ENCODE data around the gene ZNF391.
"Not testable (repeated sequence)": the region's sequence is repeated elsewhere in the genome, so short reads cannot be mapped to it uniquely, and the experiment has no call there.

ZNF391 gene

DNA sequence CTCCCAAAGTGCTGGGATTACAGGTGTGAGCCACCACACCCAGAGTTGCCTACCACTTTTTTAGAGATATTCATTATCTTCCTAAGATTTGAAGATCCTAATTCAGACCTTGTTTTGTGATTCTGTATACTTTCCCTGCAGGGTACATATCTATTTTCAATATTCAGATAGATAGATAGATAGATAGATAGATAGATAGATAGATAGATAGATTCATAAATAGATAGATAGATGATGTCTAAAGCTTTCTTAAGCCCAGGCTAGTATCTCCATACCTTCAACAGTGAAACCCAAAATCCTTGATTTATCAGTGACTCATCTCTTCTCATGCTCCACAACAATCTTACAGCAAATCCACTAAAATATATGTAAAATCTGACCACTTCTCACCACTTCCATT lies 30.8 kb downstream of the ZNF391 start:
- DNase-seq (ENCODE audit: low read depth, low spot score): no peak
- H3K27ac ChIP-seq: no peak overlapping the region

DNA sequence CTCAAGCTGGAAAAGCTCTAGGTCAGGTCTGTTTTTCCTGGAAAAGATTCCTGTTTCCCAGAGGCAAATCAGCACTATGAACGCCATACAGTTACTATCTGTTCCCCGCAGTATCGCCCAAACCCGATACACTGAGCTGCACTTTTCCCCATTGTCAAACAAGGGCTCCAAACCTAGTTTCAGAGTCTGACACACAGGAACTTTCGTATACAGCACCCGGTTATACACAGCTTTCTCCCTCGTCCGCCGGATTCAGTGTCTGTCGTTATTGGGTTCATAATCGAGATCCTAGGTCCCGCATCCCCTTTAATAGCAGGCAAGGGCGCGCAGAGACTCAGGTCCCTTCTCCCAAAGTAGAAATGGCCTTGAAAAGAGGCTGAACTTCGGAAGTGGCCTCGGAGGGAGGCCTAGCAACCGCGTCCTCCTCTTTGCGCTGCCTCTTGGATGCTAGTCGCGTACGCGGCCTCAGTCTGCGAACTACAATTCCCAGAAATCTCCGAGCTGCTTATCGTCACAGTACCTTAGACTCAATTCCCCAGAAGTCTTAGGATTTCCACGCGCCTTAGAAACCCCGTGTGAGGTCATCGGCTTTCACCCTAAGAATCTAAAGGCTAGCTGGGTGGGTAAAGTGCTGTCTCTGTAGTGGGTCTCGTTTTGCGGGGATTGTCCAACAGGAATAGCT lies 34.2 kb downstream of the ZNF391 start:
- no peak for DNase-seq (ENCODE audit: low read depth, low spot score)
- H3K27ac ChIP-seq: no peak overlapping the region

GRCh38 chr6:27424851-27425250 lies 36.3 kb downstream of the ZNF391 start:
- not testable (repeated sequence) for DNase-seq (ENCODE audit: low read depth, low spot score); H3K27ac ChIP-seq

- no peak for DNase-seq (ENCODE audit: low read depth, low spot score)
- H3K27ac ChIP-seq: no peak overlapping the region
Measured at GRCh38 chr6:27426045-27426620, 37.6 kb downstream of the ZNF391 start.

- no peak overlapping the region for H3K27ac ChIP-seq
- no peak for DNase-seq (ENCODE audit: low read depth, low spot score)
Measured at GRCh38 chr6:27428502-27428901, 39.9 kb downstream of the ZNF391 start.

GRCh38 chr6:27428966-27429365 lies 40.4 kb downstream of the ZNF391 start:
- no peak overlapping the region for H3K27ac ChIP-seq
- DNase-seq (ENCODE audit: low read depth, low spot score): no peak

DNA sequence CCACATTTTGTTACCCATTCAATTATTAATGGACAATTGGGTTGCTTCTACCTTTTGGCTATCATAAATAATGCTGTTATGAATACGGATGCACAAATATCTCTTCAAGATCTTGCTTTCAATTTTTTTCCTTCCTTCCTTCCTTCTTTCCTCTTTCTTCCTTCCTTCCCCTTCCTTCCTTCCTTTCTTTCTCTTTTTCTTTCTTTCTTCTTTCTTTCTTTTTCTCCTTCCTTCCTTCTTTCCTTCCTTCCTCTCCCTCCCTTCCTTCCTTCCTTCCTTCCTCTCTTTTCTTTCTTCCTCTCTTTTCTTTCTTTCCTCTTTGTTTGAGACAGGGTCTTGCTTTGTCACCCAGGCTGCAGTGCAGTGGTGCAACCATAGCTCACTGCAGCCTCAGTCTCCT lies 45.2 kb downstream of the ZNF391 start:
- no peak overlapping the region for H3K27ac ChIP-seq
- DNase-seq (ENCODE audit: low read depth, low spot score): no peak

GRCh38 chr6:27439371-27439770 lies 50.8 kb downstream of the ZNF391 start:
- no peak overlapping the region for H3K27ac ChIP-seq
- no peak for DNase-seq (ENCODE audit: low read depth, low spot score)

DNA sequence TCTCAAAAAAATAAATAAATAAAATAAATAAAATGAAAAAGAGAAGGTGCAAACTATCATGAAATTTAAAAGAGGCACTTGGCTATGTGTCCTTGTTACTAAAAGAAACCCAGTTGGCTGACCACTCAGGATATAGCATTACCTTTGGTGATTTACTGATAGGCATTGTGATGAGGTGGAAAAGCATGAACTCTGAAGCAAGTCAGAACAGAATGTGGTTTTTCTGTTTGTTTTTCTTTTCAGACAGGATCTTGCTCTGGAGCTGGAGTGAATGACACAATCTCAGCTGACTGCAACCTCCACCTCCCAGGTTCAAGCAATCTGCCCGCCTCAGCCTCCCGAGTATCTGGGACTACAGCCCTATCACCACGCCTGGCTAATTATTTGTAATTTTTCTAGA lies 52.4 kb downstream of the ZNF391 start:
- H3K27ac ChIP-seq: peak overlapping the region; percentile 47
- DNase-seq (ENCODE audit: low read depth, low spot score): peak; percentile 80

DNA sequence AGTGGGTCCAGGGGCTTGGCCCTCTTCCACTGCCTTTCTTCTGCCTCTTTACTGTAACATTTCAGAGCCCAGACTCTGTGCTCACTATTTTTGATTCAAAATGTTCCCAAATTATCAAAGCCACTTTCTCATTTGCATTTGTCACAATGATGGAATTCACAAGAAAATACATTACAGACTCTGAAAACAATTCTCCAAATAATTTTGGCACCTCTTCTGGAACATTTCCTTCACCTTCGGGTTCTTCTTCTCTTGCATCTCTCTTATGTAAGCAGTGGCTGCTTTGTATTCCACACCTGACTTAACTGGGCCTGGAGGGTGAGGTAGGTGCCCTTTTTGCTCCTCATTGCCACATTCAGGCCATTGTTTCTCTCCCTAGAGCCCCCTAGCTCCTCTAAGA lies 54.4 kb downstream of the ZNF391 start:
- no peak for DNase-seq (ENCODE audit: low read depth, low spot score)
- no peak overlapping the region for H3K27ac ChIP-seq

DNA sequence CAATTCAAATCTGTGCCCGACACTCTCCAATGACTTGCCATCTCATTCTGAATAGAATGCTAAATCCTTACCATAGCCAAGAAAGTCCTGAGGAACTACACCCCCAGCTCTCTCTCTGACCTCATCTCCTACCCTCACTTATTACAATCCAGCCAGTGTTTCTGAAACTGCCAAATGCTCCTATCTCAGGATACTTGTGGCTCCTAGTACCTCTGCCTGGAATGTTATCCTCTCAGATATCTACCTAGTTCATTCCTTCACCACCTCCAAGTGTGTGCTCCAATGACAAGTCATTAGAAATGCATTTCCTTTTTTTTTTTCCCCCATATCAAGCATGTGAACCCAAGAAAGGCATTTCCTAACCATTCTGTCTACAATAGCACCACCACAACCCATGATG lies 59.9 kb downstream of the ZNF391 start:
- H3K27ac ChIP-seq: no peak overlapping the region
- DNase-seq (ENCODE audit: low read depth, low spot score): no peak

GRCh38 chr6:27451660-27452390 lies 63.3 kb downstream of the ZNF391 start:
- H3K27ac ChIP-seq: no peak overlapping the region
- DNase-seq (ENCODE audit: low read depth, low spot score): no peak

GRCh38 chr6:27452496-27452897 lies 63.9 kb downstream of the ZNF391 start:
- no peak overlapping the region for H3K27ac ChIP-seq
- no peak for DNase-seq (ENCODE audit: low read depth, low spot score)

Data from epithelial cell of prostate (primary cell).